ENCODE data around the gene HMOX2. TPM values are rescaled to one million over a fixed set of nuclear protein-coding genes. Genes with fewer than 3 reads are reported as not detected.

Gene HMOX2
- polyA plus RNA-seq, 1 donor (not counting 4 experiments of a cell fraction or from before 2014, with no cell fraction given) = 167 TPM

DNA sequence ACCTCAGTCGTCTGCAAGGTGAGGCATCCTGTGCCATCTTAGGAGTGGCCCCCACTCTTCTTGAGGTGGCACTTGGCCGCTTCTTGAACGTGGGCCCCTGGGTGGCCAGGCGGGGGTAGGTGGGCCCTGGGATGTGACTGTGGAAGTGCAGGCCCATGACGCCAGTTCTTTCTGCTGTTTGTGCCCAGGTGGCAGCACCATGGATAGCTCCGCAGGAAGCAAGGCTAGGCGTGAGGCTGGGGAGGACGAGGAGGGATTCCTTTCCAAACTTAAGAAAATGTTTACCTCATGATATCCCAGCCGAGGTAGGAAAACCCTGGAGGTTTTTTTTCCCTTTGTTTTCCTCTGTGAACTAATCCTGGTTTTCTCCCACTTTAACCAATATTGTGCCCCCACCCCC lies 21.6 kb upstream of the HMOX2 start:
- Histone ChIP-seq H3K36me3 (ENCODE audit: control insufficient read depth in 2 of 2, extremely low read depth in 1 of 2, insufficient read depth in 2 of 2, low read length in 2 of 2) (peaks cover 51 to 52% of the 10 kb centered on the region in 2 experiments), H3K9ac (ENCODE audit: control insufficient read depth, extremely low read depth, insufficient read depth, low read length) (no peak overlapping the region), H3K9me3 (ENCODE audit: control insufficient read depth, low read depth, low read length) (no peaks in the 10 kb centered on the region), H3K4me1 (ENCODE audit: control insufficient read depth, extremely low read depth, insufficient read depth, low read length) (no peaks in the 10 kb centered on the region), H4K20me1 (ENCODE audit: control insufficient read depth, extremely low read depth, insufficient read depth, low read length) (peaks cover 4% of the 10 kb centered on the region), H3K27me3 (ENCODE audit: control insufficient read depth, extremely low read depth, insufficient read depth, low read length) (no peaks in the 10 kb centered on the region), H3K27ac (ENCODE audit: control insufficient read depth, insufficient read depth, low read length) (no peak overlapping the region), H3K4me2 (ENCODE audit: control insufficient read depth, extremely low read depth, insufficient read depth, low read depth, low read length) (no peak overlapping the region), H3K4me3 (ENCODE audit: control insufficient read depth in 2 of 3, extremely low read depth in 1 of 3, insufficient read depth in 2 of 3, low read depth in 1 of 3, low read length in 3 of 3) (no peak overlapping the region), H3K79me2 (ENCODE audit: control insufficient read depth, insufficient read depth, low read length) (no peaks in the 10 kb centered on the region), H3K9me1 (ENCODE audit: control insufficient read depth, extremely low read depth, insufficient read depth, low read length) (no peaks in the 10 kb centered on the region), H2AFZ (ENCODE audit: control insufficient read depth, low read length) (no peak overlapping the region)
- dilution Hi-C loops (cut with MboI; ENCODE audit: extremely low pct_ligation_motif_present, low sequenced_read_pairs) = no loop called here
- FAIRE-seq (no peak), DNase-seq (ENCODE audit: low read depth, low spot score) (no peak)
- TF ChIP-seq, protein P1, sequence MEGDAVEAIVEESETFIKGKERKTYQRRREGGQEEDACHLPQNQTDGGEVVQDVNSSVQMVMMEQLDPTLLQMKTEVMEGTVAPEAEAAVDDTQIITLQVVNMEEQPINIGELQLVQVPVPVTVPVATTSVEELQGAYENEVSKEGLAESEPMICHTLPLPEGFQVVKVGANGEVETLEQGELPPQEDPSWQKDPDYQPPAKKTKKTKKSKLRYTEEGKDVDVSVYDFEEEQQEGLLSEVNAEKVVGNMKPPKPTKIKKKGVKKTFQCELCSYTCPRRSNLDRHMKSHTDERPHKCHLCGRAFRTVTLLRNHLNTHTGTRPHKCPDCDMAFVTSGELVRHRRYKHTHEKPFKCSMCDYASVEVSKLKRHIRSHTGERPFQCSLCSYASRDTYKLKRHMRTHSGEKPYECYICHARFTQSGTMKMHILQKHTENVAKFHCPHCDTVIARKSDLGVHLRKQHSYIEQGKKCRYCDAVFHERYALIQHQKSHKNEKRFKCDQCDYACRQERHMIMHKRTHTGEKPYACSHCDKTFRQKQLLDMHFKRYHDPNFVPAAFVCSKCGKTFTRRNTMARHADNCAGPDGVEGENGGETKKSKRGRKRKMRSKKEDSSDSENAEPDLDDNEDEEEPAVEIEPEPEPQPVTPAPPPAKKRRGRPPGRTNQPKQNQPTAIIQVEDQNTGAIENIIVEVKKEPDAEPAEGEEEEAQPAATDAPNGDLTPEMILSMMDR (optimal IDR thresholded peaks at IDR 0.05 in 1 of 3, IDR thresholded peaks at IDR 0.05 in 1 of 3, conservative IDR thresholded peaks at IDR 0.05 in 1 of 3; ENCODE audit: extremely low read depth in 1 of 3, insufficient read depth in 2 of 3, low read length in 3 of 3) = no peak
- TF ChIP-seq EZH2 (IDR thresholded peaks at IDR 0.05; ENCODE audit: low read length) = no peak

DNA sequence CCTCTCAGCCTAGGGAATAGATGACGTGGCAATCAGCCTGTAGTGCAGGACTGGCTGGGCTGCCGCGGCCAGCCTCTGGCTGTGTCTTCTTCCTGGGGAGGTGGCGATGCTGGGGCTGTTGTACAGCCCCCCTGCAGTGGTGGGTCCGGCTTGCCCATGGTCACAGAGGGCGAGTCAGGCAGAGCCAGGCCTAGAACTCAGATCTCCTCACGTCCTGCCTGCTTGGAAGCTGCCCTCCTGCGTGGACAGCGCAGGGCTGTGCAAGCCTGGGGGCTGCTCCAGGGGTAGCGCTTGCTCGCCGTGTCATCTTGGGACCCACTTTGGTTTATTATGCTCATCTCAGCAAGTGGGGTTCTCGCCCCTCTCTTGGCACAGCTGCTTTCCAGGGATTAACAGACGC lies 21.1 kb upstream of the HMOX2 start:
- dilution Hi-C loops (cut with MboI; ENCODE audit: extremely low pct_ligation_motif_present, low sequenced_read_pairs) = no loop called here
- Histone ChIP-seq H3K36me3 (ENCODE audit: control insufficient read depth in 2 of 2, extremely low read depth in 1 of 2, insufficient read depth in 2 of 2, low read length in 2 of 2) (peaks cover 48 to 50% of the 10 kb centered on the region in 2 experiments), H3K9me1 (ENCODE audit: control insufficient read depth, extremely low read depth, insufficient read depth, low read length) (no peaks in the 10 kb centered on the region)

More for the DNA sequence above, 21.1 kb upstream of the HMOX2 start:
- peaks cover 4% of the 10 kb centered on the region for H4K20me1 ChIP-seq (ENCODE audit: control insufficient read depth, extremely low read depth, insufficient read depth, low read length)
- no peak overlapping the region for H2AFZ ChIP-seq (ENCODE audit: control insufficient read depth, low read length)
- no peaks in the 10 kb centered on the region for H3K27me3 ChIP-seq (ENCODE audit: control insufficient read depth, extremely low read depth, insufficient read depth, low read length)
- no peak for TF ChIP-seq EZH2 (IDR thresholded peaks at IDR 0.05; ENCODE audit: low read length)
- TF ChIP-seq, protein P1 (optimal IDR thresholded peaks at IDR 0.05 in 1 of 3, IDR thresholded peaks at IDR 0.05 in 1 of 3, conservative IDR thresholded peaks at IDR 0.05 in 1 of 3; ENCODE audit: extremely low read depth in 1 of 3, insufficient read depth in 2 of 3, low read length in 3 of 3) = no peak
- no peak overlapping the region for H3K9ac ChIP-seq (ENCODE audit: control insufficient read depth, extremely low read depth, insufficient read depth, low read length)
- H3K4me3 ChIP-seq (ENCODE audit: control insufficient read depth in 2 of 3, extremely low read depth in 1 of 3, insufficient read depth in 2 of 3, low read depth in 1 of 3, low read length in 3 of 3) = no peak overlapping the region
- H3K9me3 ChIP-seq (ENCODE audit: control insufficient read depth, low read depth, low read length) = no peaks in the 10 kb centered on the region
- H3K79me2 ChIP-seq (ENCODE audit: control insufficient read depth, insufficient read depth, low read length) = no peaks in the 10 kb centered on the region
- H3K27ac ChIP-seq (ENCODE audit: control insufficient read depth, insufficient read depth, low read length) = no peak overlapping the region
- H3K4me1 ChIP-seq (ENCODE audit: control insufficient read depth, extremely low read depth, insufficient read depth, low read length) = no peaks in the 10 kb centered on the region
- H3K4me2 ChIP-seq (ENCODE audit: control insufficient read depth, extremely low read depth, insufficient read depth, low read depth, low read length) = no peak overlapping the region
- FAIRE-seq = no peak
- DNase-seq (ENCODE audit: low read depth, low spot score) = no peak
